ENCODE results near the gene PCDHAC2.

DNA sequence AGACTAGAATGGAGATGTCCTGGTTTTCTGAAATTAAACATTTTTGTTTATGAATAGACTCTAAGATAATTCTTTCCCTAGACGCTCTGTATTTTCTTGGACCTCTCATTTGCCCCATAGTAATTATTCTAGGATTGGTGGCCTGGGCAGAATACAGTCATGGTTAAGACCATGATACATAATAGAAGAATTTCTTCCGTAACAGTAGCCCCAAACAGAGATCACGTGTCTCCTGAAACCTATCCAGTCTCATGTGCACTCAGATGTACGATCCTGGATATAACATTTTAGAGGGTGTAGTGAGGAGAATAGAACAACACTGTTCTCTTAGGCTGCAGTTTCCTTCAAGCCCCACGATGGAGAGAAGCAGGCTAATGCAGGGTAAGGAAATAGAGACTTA lies 22.3 kb downstream of the PCDHAC2 start:
- no peak for TF ChIP-seq EP300 (IDR thresholded peaks at IDR 0.05)
- TF ChIP-seq, protein P1, sequence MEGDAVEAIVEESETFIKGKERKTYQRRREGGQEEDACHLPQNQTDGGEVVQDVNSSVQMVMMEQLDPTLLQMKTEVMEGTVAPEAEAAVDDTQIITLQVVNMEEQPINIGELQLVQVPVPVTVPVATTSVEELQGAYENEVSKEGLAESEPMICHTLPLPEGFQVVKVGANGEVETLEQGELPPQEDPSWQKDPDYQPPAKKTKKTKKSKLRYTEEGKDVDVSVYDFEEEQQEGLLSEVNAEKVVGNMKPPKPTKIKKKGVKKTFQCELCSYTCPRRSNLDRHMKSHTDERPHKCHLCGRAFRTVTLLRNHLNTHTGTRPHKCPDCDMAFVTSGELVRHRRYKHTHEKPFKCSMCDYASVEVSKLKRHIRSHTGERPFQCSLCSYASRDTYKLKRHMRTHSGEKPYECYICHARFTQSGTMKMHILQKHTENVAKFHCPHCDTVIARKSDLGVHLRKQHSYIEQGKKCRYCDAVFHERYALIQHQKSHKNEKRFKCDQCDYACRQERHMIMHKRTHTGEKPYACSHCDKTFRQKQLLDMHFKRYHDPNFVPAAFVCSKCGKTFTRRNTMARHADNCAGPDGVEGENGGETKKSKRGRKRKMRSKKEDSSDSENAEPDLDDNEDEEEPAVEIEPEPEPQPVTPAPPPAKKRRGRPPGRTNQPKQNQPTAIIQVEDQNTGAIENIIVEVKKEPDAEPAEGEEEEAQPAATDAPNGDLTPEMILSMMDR (IDR thresholded peaks at IDR 0.05): no peak
- TF ChIP-seq POLR2AphosphoS5 (IDR thresholded peaks at IDR 0.05): no peak
- TF ChIP-seq POLR2A (IDR thresholded peaks at IDR 0.05): no peak

All from stomach (tissue), 4 donors.